Measurements from ENCODE around the gene HOXB3.
A peak's percentile ranks its signal among the peaks of the same experiment; 100 is the strongest.

HOXB3 gene

GRCh38 chr17:48543107-48543853 is 46.8 kb downstream of the HOXB3 start (continued):
- TF ChIP-seq ZNF629 (tag by site-specific recombination; IDR thresholded peaks at IDR 0.05) (peak; percentile 25; the same call in 1 of the 2 replicates), ZNF76 (tag by site-specific recombination; IDR thresholded peaks at IDR 0.05; ENCODE audit: borderline replicate concordance, low read depth) (no peak), ZNF138 (tag by site-specific recombination; IDR thresholded peaks at IDR 0.05; ENCODE audit: borderline replicate concordance) (no peak), ZFP3 (tag by site-specific recombination; IDR thresholded peaks at IDR 0.05; ENCODE audit: low read depth) (no peak), ZBTB10 (tag by site-specific recombination; IDR thresholded peaks at IDR 0.05) (no peak), ZBTB21 (tag by site-specific recombination; IDR thresholded peaks at IDR 0.05) (no peak), ZNF623 (tag by site-specific recombination; IDR thresholded peaks at IDR 0.05) (no peak), ZNF792 (tag by site-specific recombination; IDR thresholded peaks at IDR 0.05) (no peak), ZEB2 (tag by site-specific recombination; IDR thresholded peaks at IDR 0.05) (peak; percentile 24; the same call in 1 of the 2 replicates), ZBTB48 (tag by site-specific recombination; IDR thresholded peaks at IDR 0.05) (0 out of 2 replicates have a peak, but pooled peaks have one; percentile 32), MEIS1 (CRISPR knock-in tag; IDR thresholded peaks at IDR 0.05; ENCODE audit: borderline replicate concordance) (no peak), ZNF513 (tag by site-specific recombination; IDR thresholded peaks at IDR 0.05) (no peak), ZNF292 (tag by site-specific recombination; IDR thresholded peaks at IDR 0.05; ENCODE audit: borderline replicate concordance, low read depth) (no peak), ZBTB44 (tag by site-specific recombination; IDR thresholded peaks at IDR 0.05) (no peak), ZNF146 (tag by site-specific recombination; IDR thresholded peaks at IDR 0.05) (no peak; the same call in 1 of the 2 replicates), GLI2 (tag by site-specific recombination; IDR thresholded peaks at IDR 0.05; ENCODE audit: borderline replicate concordance, low read depth) (no peak), PRDM6 (tag by site-specific recombination; IDR thresholded peaks at IDR 0.05) (no peak), ZNF830 (tag by site-specific recombination; IDR thresholded peaks at IDR 0.05; ENCODE audit: low read depth) (no peak), BCL11A (tag by site-specific recombination; IDR thresholded peaks at IDR 0.05; ENCODE audit: low read depth) (peak; percentile 21; the same call in 1 of the 2 replicates), ZSCAN23 (tag by site-specific recombination; IDR thresholded peaks at IDR 0.05) (no peak), ZNF132 (tag by site-specific recombination; IDR thresholded peaks at IDR 0.05; ENCODE audit: borderline replicate concordance) (no peak), ZNF266 (tag by site-specific recombination; IDR thresholded peaks at IDR 0.05; ENCODE audit: low read depth) (no peak), SALL2 (tag by site-specific recombination; IDR thresholded peaks at IDR 0.05; ENCODE audit: borderline replicate concordance) (no peak), OSR2 (tag by site-specific recombination; IDR thresholded peaks at IDR 0.05) (no peak), OVOL3 (tag by site-specific recombination; IDR thresholded peaks at IDR 0.05) (no peak), PATZ1 (tag by site-specific recombination; IDR thresholded peaks at IDR 0.05) (peak; percentile 55; the same call in 1 of the 2 replicates), ZNF121 (tag by site-specific recombination; IDR thresholded peaks at IDR 0.05) (no peak), ZSCAN5A (tag by site-specific recombination; IDR thresholded peaks at IDR 0.05) (no peak)

All from HEK293 (cell line).